ENCODE results near the gene STOX2. TPM values are rescaled to one million over a fixed set of nuclear protein-coding genes. Genes with fewer than 3 reads are reported as not detected.

Gene STOX2
- total RNA-seq, 1 donor from 2014 or later, result 2.5 TPM

GRCh38 chr4:183989461-183989860, 84.4 kb downstream of the STOX2 start:
- Mint-ChIP-seq H3K36me3 (ENCODE audit: low read depth, unreplicated experiment) (no peaks in the 10 kb centered on the region), H3K4me3 (ENCODE audit: unreplicated experiment) (no peak overlapping the region), H3K27ac (ENCODE audit: unreplicated experiment) (no peak overlapping the region), H3K9me3 (ENCODE audit: unreplicated experiment) (no peaks in the 10 kb centered on the region), H3K27me3 (ENCODE audit: low read depth, unreplicated experiment) (no peaks in the 10 kb centered on the region), H3K4me1 (ENCODE audit: low read depth, unreplicated experiment) (peaks cover 3% of the 10 kb centered on the region)
- Histone ChIP-seq H3K79me2 (ENCODE audit: insufficient read depth, low read length) (no peaks in the 10 kb centered on the region), H3K27me3 (ENCODE audit: insufficient read depth, low read length) (no peaks in the 10 kb centered on the region), H3K27ac (ENCODE audit: low read depth, low read length) (no peak overlapping the region), H3K4me3 (ENCODE audit: insufficient read depth, low read depth, low read length) (no peak overlapping the region), H4K20me1 (ENCODE audit: insufficient read depth, low read length) (no peaks in the 10 kb centered on the region), H3K36me3 (ENCODE audit: insufficient read depth, low read length) (no peaks in the 10 kb centered on the region), H3K4me2 (ENCODE audit: low read length) (no peak overlapping the region), H2AFZ (ENCODE audit: low read depth, low read length) (no peak overlapping the region), H3K9ac (ENCODE audit: low read length) (no peak overlapping the region), H3K9me3 (ENCODE audit: insufficient read depth, low read depth, low read length) (no peaks in the 10 kb centered on the region), H3K4me1 (ENCODE audit: insufficient read depth, low read length) (peaks cover 20% of the 10 kb centered on the region)
- TF ChIP-seq, protein P1, sequence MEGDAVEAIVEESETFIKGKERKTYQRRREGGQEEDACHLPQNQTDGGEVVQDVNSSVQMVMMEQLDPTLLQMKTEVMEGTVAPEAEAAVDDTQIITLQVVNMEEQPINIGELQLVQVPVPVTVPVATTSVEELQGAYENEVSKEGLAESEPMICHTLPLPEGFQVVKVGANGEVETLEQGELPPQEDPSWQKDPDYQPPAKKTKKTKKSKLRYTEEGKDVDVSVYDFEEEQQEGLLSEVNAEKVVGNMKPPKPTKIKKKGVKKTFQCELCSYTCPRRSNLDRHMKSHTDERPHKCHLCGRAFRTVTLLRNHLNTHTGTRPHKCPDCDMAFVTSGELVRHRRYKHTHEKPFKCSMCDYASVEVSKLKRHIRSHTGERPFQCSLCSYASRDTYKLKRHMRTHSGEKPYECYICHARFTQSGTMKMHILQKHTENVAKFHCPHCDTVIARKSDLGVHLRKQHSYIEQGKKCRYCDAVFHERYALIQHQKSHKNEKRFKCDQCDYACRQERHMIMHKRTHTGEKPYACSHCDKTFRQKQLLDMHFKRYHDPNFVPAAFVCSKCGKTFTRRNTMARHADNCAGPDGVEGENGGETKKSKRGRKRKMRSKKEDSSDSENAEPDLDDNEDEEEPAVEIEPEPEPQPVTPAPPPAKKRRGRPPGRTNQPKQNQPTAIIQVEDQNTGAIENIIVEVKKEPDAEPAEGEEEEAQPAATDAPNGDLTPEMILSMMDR (IDR thresholded peaks at IDR 0.05; ENCODE audit: insufficient read depth, low read depth, low read length), result no peak
- TF ChIP-seq EZH2 (IDR thresholded peaks at IDR 0.05; ENCODE audit: insufficient read depth, low read length), result no peak
- FAIRE-seq, result no peak
- peak; percentile 36 for DNase-seq (ENCODE audit: low read depth)

- Histone ChIP-seq H2AFZ (ENCODE audit: low read depth, low read length) (no peak overlapping the region), H3K4me1 (ENCODE audit: insufficient read depth, low read length) (peaks cover 20% of the 10 kb centered on the region), H4K20me1 (ENCODE audit: insufficient read depth, low read length) (no peaks in the 10 kb centered on the region), H3K4me3 (ENCODE audit: insufficient read depth, low read depth, low read length) (no peak overlapping the region), H3K9me3 (ENCODE audit: insufficient read depth, low read depth, low read length) (no peaks in the 10 kb centered on the region), H3K27ac (ENCODE audit: low read depth, low read length) (no peak overlapping the region), H3K9ac (ENCODE audit: low read length) (no peak overlapping the region), H3K27me3 (ENCODE audit: insufficient read depth, low read length) (no peaks in the 10 kb centered on the region), H3K36me3 (ENCODE audit: insufficient read depth, low read length) (no peaks in the 10 kb centered on the region), H3K79me2 (ENCODE audit: insufficient read depth, low read length) (no peaks in the 10 kb centered on the region), H3K4me2 (ENCODE audit: low read length) (no peak overlapping the region)
- no peaks in the 10 kb centered on the region for H3K36me3 Mint-ChIP-seq (ENCODE audit: low read depth, unreplicated experiment)
- no peak overlapping the region for H3K4me3 Mint-ChIP-seq (ENCODE audit: unreplicated experiment)
- peaks cover 5% of the 10 kb centered on the region for H3K4me1 Mint-ChIP-seq (ENCODE audit: low read depth, unreplicated experiment)
- H3K27me3 Mint-ChIP-seq (ENCODE audit: low read depth, unreplicated experiment), result no peaks in the 10 kb centered on the region
- no peak for FAIRE-seq
- no peaks in the 10 kb centered on the region for H3K9me3 Mint-ChIP-seq (ENCODE audit: unreplicated experiment)
- TF ChIP-seq EZH2 (IDR thresholded peaks at IDR 0.05; ENCODE audit: insufficient read depth, low read length), result no peak
- TF ChIP-seq, protein P1 (IDR thresholded peaks at IDR 0.05; ENCODE audit: insufficient read depth, low read depth, low read length), result no peak
- no peak overlapping the region for H3K27ac Mint-ChIP-seq (ENCODE audit: unreplicated experiment)
- no peak for DNase-seq (ENCODE audit: low read depth)
Measured at GRCh38 chr4:183989931-183990330, 84.8 kb downstream of the STOX2 start.

DNA sequence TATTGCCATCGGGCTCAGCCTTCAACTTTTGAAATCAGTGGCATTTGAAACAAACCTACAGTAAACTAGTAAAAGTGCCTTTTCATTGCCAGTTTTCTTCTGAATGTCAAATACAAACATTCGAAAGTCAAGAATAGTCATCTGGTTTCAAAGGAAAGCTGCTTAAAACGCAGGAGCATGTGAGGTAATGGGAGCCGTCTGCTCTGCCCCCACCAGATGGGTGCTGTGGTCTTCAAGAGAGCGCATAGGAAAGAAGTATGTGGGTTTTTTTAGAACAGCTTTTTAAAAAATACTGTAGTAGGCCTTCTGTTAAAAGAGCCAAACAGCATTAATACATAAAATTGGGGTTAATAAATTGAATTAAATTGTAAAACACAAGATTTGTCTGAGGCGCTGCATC, 88.6 kb downstream of the STOX2 start:
- Mint-ChIP-seq H3K4me1 (ENCODE audit: low read depth, unreplicated experiment) (peaks cover 11% of the 10 kb centered on the region), H3K27ac (ENCODE audit: unreplicated experiment) (no peak overlapping the region), H3K36me3 (ENCODE audit: low read depth, unreplicated experiment) (peaks cover 1% of the 10 kb centered on the region), H3K9me3 (ENCODE audit: unreplicated experiment) (no peaks in the 10 kb centered on the region), H3K27me3 (ENCODE audit: low read depth, unreplicated experiment) (no peaks in the 10 kb centered on the region), H3K4me3 (ENCODE audit: unreplicated experiment) (no peak overlapping the region)
- Histone ChIP-seq H3K9me3 (ENCODE audit: insufficient read depth, low read depth, low read length) (no peaks in the 10 kb centered on the region), H3K4me3 (ENCODE audit: insufficient read depth, low read depth, low read length) (no peak overlapping the region), H4K20me1 (ENCODE audit: insufficient read depth, low read length) (no peaks in the 10 kb centered on the region), H3K27ac (ENCODE audit: low read depth, low read length) (no peak overlapping the region), H2AFZ (ENCODE audit: low read depth, low read length) (no peak overlapping the region), H3K4me2 (ENCODE audit: low read length) (no peak overlapping the region), H3K36me3 (ENCODE audit: insufficient read depth, low read length) (no peaks in the 10 kb centered on the region), H3K9ac (ENCODE audit: low read length) (no peak overlapping the region), H3K27me3 (ENCODE audit: insufficient read depth, low read length) (no peaks in the 10 kb centered on the region), H3K4me1 (ENCODE audit: insufficient read depth, low read length) (peaks cover 12% of the 10 kb centered on the region), H3K79me2 (ENCODE audit: insufficient read depth, low read length) (no peaks in the 10 kb centered on the region)
- DNase-seq (ENCODE audit: low read depth) (no peak), FAIRE-seq (no peak)
- TF ChIP-seq EZH2 (IDR thresholded peaks at IDR 0.05; ENCODE audit: insufficient read depth, low read length), result no peak
- TF ChIP-seq, protein P1 (IDR thresholded peaks at IDR 0.05; ENCODE audit: insufficient read depth, low read depth, low read length), result no peak
